Transverse colon (tissue), 4 donors: ENCODE measurements around the gene ZC3H18. TPM values are rescaled to one million over a fixed set of nuclear protein-coding genes. Genes with fewer than 3 reads are reported as not detected.
A peak's percentile ranks its signal among the peaks of the same experiment; 100 is the strongest.

Experiments
- DNase-seq: peaks from one replicate; pipeline ENCODE4 v3.0.0-alpha.2; 2019
- H3K27ac ChIP-seq, 4 donors: fragments of 200-600 bp; sonication (generic); 2 replicates each; pipeline ENCODE4 v1.5.1; 2016 to 2018; ENCODE audit warnings: inconsistent platforms in 4 of 4
- H3K27me3 ChIP-seq: fragments of 200-600 bp; sonication (generic); 2 replicates; pipeline ENCODE4 v1.5.1; 2017; ENCODE audit warnings: inconsistent platforms
- H3K36me3 ChIP-seq, 4 donors: fragments of 200-600 bp; sonication (generic); 2 replicates each; pipeline ENCODE4 v1.5.1; 2017 to 2019; ENCODE audit warnings: inconsistent platforms in 4 of 4
- H3K4me1 ChIP-seq, 4 donors: fragments of 200-600 bp; sonication (generic); 2 replicates each; pipeline ENCODE4 v1.5.1; 2017 to 2020; ENCODE audit warnings: inconsistent platforms in 4 of 4
- H3K4me3 ChIP-seq, 4 donors: fragments of 200-600 bp; sonication (generic); 1 replicate in 1 of 4; 2 replicates in 3 of 4; pipeline versions ENCODE4 v1.5.1 to v1.6.1; 2017 to 2019; ENCODE audit warnings: inconsistent platforms in 4 of 4
- H3K9me3 ChIP-seq, 2 donors: fragments of 200-600 bp; sonication (generic); 2 replicates each; pipeline ENCODE4 v1.5.1; 2017 to 2019; ENCODE audit warnings: inconsistent platforms in 2 of 2
- CTCF ChIP-seq, 5 experiments: fragments of 200-600 bp in 3 of 5; fragments of 450-650 bp in 2 of 5; sonication (generic) in 3 of 5; IDR thresholded peaks; 1 replicate in 2 of 5; 2 replicates in 3 of 5; pipeline ENCODE4 v1.5.1; 2016 to 2017; ENCODE audit warnings: antibody characterized with exemption in 5 of 5, inconsistent platforms in 3 of 5, mild to moderate bottlenecking in 2 of 5, moderate library complexity in 1 of 5
- EP300 ChIP-seq: sonication (generic); formaldehyde crosslinking; IDR thresholded peaks from one replicate; pipeline ENCODE4 v1.6.1; 2017; ENCODE audit warnings: antibody characterized with exemption, low read depth
- POLR2A ChIP-seq: fragments of 450-650 bp; IDR thresholded peaks from one replicate; pipeline ENCODE4 v1.6.1; 2016; ENCODE audit warnings: antibody characterized with exemption, mild to moderate bottlenecking, moderate library complexity
- POLR2AphosphoS5 ChIP-seq, 3 donors: sonication (generic); formaldehyde crosslinking; IDR thresholded peaks; one replicate each; pipeline ENCODE4 v1.6.1; 2016; ENCODE audit warnings: antibody characterized with exemption in 3 of 3
- WGBS, 2 donors: methylation state at CpG; one replicate each; pipeline ENCODE4 v1.1.5; 2018; ENCODE audit warnings: low coverage in 1 of 2; 5-methylcytosine and 5-hydroxymethylcytosine counted together
- in situ Hi-C, 4 donors: fragments of 200-750 bp; cut with MboI; loops; one replicate each; pipeline versions ENCODE4 v1.15.0 to v1.15.1; 2017; ENCODE audit warnings: low sequenced_read_pairs in 3 of 4, low pct_ligation_motif_present in 1 of 4, low pct_unique_long_range_greater_than_20kb in 1 of 4
- intact Hi-C: fragments of 100-400 bp; cut with DNase I; formaldehyde crosslinking; loops from one replicate; pipeline ENCODE4 v1.15.1; 2023; ENCODE audit warnings: low total_unique reads
- total RNA-seq, 4 donors: library from RNA; depleted of rRNA; stranded (reverse); fragments of >200 nt; gene quantifications; one replicate each; pipeline ENCODE4 v1.1.0, GENCODE V29; 2016

The ZC3H18 gene
- total RNA-seq, 4 donors from 2014 or later: 17.9 to 50.5 (median 25.5) TPM

- DNase-seq: no peak
- H3K4me1 ChIP-seq: peaks cover 0 to 5% (median 0%) of the 10 kb centered on the region in 4 donors
- H3K27ac ChIP-seq: no peak overlapping the region
- no peaks in the 10 kb centered on the region for H3K36me3 ChIP-seq
- TF ChIP-seq POLR2AphosphoS5 (IDR thresholded peaks at IDR 0.05): no peak
- TF ChIP-seq CTCF (IDR thresholded peaks at IDR 0.05): no peak
- no peak for TF ChIP-seq EP300
- no peak for TF ChIP-seq POLR2A
- H3K4me3 ChIP-seq: no peak overlapping the region
- H3K9me3 ChIP-seq: peaks cover 0 to 3% of the 10 kb centered on the region in 2 donors
- H3K27me3 ChIP-seq: peaks cover 22% of the 10 kb centered on the region
- WGBS, 2 donors: 70 to 72% methylated on average over 7 to 13 of the region's 13 CpGs
- in situ Hi-C loops (no loop called here), intact Hi-C loops (no loop called here)
Observed at GRCh38 chr16:88548985-88549384, 21.2 kb upstream of the ZC3H18 start.

GRCh38 chr16:88549671-88550245, 20.4 kb upstream of the ZC3H18 start:
- H3K4me3 ChIP-seq: no peak overlapping the region
- in situ Hi-C loops (loop anchor here in 1 of 4 donors (25.0 kb wide), 1 partner anchor 112 kb away; no protein-coding TSS in a partner anchor), intact Hi-C loops (no loop called here)
- H3K27me3 ChIP-seq: peaks cover 29% of the 10 kb centered on the region
- no peaks in the 10 kb centered on the region for H3K9me3 ChIP-seq
- H3K4me1 ChIP-seq: peaks cover 0 to 5% (median 0%) of the 10 kb centered on the region in 4 donors
- TF ChIP-seq POLR2A (no peak), EP300 (no peak), POLR2AphosphoS5 (IDR thresholded peaks at IDR 0.05) (no peak), CTCF (IDR thresholded peaks at IDR 0.05) (no peak)
- no peaks in the 10 kb centered on the region for H3K36me3 ChIP-seq
- H3K27ac ChIP-seq: no peak overlapping the region
- DNase-seq: no peak
- WGBS, 2 donors: 59 to 100% methylated on average over 1 to 12 of the region's 12 CpGs

GRCh38 chr16:88550246-88550661, 19.9 kb upstream of the ZC3H18 start:
- 61% methylated on average over 14 of the region's 16 CpGs; no CpG with 5 or more reads in 1 of the 2 donors for WGBS, 2 donors
- Histone ChIP-seq H3K9me3 (no peaks in the 10 kb centered on the region), H3K36me3 (no peaks in the 10 kb centered on the region), H3K4me3 (no peak overlapping the region), H3K27me3 (peaks cover 33% of the 10 kb centered on the region), H3K27ac (no peak overlapping the region), H3K4me1 (peaks cover 0 to 5% (median 0%) of the 10 kb centered on the region in 4 donors)
- DNase-seq: no peak
- intact Hi-C loops (no loop called here), in situ Hi-C loops (loop anchor here in 1 of 4 donors (25.0 kb wide), 1 partner anchor 113 kb away; no protein-coding TSS in a partner anchor)
- TF ChIP-seq POLR2AphosphoS5 (IDR thresholded peaks at IDR 0.05) (no peak), EP300 (no peak)

GRCh38 chr16:88552166-88552565, 18.0 kb upstream of the ZC3H18 start:
- intact Hi-C loops: no loop called here
- peaks cover 24% of the 10 kb centered on the region for H3K27me3 ChIP-seq

More at GRCh38 chr16:88552166-88552565, 18.0 kb upstream of the ZC3H18 start:
- Histone ChIP-seq H3K4me1 (peaks cover 0 to 5% (median 0%) of the 10 kb centered on the region in 4 donors), H3K9me3 (no peaks in the 10 kb centered on the region), H3K4me3 (no peak overlapping the region), H3K36me3 (no peaks in the 10 kb centered on the region), H3K27ac (peak overlapping the region in 2 of 4 donors; percentile 17 to 30)
- in situ Hi-C loops: loop anchor here in 1 of 4 donors (25.0 kb wide), 1 partner anchor 115 kb away; no protein-coding TSS in a partner anchor
- TF ChIP-seq EP300 (no peak), CTCF (IDR thresholded peaks at IDR 0.05) (no peak), POLR2A (no peak), POLR2AphosphoS5 (IDR thresholded peaks at IDR 0.05) (no peak)
- 92% methylated on average over 10 of the region's 10 CpGs; no CpG with 5 or more reads in 1 of the 2 donors for whole genome bisulfite sequencing, 2 donors
- DNase-seq: no peak
